HUES48 (cell line): ENCODE results near the gene RASGEF1B.
"Not testable (repeated sequence)": the region's sequence is repeated elsewhere in the genome, so short reads cannot be mapped to it uniquely, and the experiment has no call there.

ENCODE experiments used
- H3K27ac ChIP-seq: one replicate; pipeline ENCODE4 v1.7.0; 2013; ENCODE audit warnings: low read depth, low read length, inconsistent platforms
- H3K27me3 ChIP-seq: 2 replicates; pipeline ENCODE4 v1.6.1; 2013; ENCODE audit warnings: mild to moderate bottlenecking, low read length; ENCODE audit not compliant: control insufficient read depth, insufficient read depth
- H3K36me3 ChIP-seq: 2 replicates; pipeline ENCODE4 v1.6.1; 2013; ENCODE audit warnings: low read length; ENCODE audit not compliant: control insufficient read depth, insufficient read depth
- H3K4me1 ChIP-seq: 2 replicates; pipeline ENCODE4 v1.6.1; 2013; ENCODE audit warnings: mild to moderate bottlenecking, low read length; ENCODE audit not compliant: control insufficient read depth, insufficient read depth
- H3K4me3 ChIP-seq: 2 replicates; pipeline ENCODE4 v1.5.1; 2013; ENCODE audit warnings: mild to moderate bottlenecking, low read depth, low read length
- H3K9ac ChIP-seq: 2 replicates; pipeline ENCODE4 v1.6.1; 2013; ENCODE audit warnings: mild to moderate bottlenecking, low read depth, low read length, moderate library complexity
- H3K9me3 ChIP-seq: 2 replicates; pipeline ENCODE4 v1.6.1; 2013; ENCODE audit warnings: low read length; ENCODE audit not compliant: control insufficient read depth, insufficient read depth

The RASGEF1B gene

GRCh38 chr4:81473331-81474265, 1.9 kb upstream of the RASGEF1B start:
- Histone ChIP-seq H3K27ac (peak overlapping the region; percentile 26), H3K4me1 (peaks cover 17% of the 10 kb centered on the region), H3K27me3 (peaks cover 23% of the 10 kb centered on the region)
- H3K36me3 ChIP-seq, H3K9ac ChIP-seq, H3K4me3 ChIP-seq, H3K9me3 ChIP-seq: not testable (repeated sequence)

DNA sequence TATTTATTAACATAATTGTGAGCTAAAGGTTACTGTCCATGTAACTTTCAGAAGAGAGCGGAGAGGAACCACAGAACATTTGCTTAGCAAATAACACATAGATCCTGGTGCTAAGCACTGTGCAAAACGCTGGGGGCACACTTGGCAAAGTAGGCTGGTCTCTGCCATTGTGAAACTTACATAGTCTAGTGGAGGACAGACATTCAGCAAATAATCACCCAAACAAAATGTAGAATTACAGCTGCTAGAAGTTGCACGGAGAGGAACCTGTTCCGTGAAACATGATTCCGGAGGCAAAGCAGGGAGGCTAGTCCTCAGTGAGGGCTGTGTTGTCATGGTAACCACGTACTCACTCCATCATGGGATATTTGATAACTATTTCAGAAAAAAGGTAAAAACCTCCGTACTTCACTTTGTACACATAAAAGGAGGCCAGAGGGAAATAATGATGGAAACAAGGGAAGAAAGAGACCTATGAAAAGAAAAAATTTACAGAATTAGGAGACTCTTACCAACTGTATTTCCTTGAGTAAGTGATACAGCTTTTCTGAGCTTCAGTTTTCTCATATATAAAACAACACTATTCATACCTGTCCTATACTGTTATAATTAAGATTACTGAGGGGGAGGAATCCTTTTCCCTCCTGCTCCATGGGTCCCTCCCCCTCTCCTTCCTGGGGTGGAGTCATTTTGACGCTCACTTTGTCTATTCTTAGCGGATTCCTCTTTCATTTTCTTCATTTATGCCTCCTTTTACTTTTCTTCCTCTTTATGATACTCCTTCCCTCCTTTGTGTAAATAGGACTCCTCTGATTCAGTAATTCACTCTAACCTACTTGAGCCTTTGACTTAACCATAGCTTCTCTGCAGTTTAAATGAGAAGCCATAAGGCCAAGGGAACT, 825 bp upstream of the RASGEF1B start:
- H3K4me3 ChIP-seq, result peak overlapping the region; percentile 81
- peaks cover 17% of the 10 kb centered on the region for H3K4me1 ChIP-seq
- H3K9me3 ChIP-seq, result no peaks in the 10 kb centered on the region
- H3K9ac ChIP-seq, result no peak overlapping the region
- H3K27ac ChIP-seq, result peak overlapping the region; percentile 91
- peaks cover 23% of the 10 kb centered on the region for H3K27me3 ChIP-seq
- H3K36me3 ChIP-seq, result no peaks in the 10 kb centered on the region

DNA sequence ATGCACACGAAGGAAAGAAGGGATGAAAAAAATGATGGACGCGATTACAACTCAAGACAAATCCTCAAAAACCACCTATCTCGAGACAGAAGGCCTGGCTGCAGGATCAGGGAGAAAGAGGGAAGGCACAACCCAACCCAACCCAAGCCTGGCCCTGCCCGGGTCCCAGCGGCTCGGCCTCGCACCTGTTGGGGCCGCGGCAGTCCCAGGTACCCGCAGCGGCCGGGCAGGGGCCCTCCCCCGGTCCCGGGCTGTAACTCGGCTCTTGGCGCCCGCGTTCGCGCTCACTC, 464 bp downstream of the RASGEF1B start:
- Histone ChIP-seq H3K27me3 (peaks cover 23% of the 10 kb centered on the region), H3K9me3 (no peaks in the 10 kb centered on the region), H3K36me3 (no peaks in the 10 kb centered on the region), H3K4me1 (peaks cover 23% of the 10 kb centered on the region), H3K27ac (peak overlapping the region; percentile 91), H3K9ac (peak overlapping the region; percentile 50; the same call in 1 of the 2 replicates), H3K4me3 (peak overlapping the region; percentile 81)

GRCh38 chr4:81470456-81471297, 1.0 kb downstream of the RASGEF1B start:
- Histone ChIP-seq H3K9ac (0 out of 2 replicates have a peak overlapping the region, but pooled peaks have one; percentile 50), H3K9me3 (no peaks in the 10 kb centered on the region), H3K27me3 (peaks cover 23% of the 10 kb centered on the region), H3K4me3 (peak overlapping the region; percentile 81), H3K27ac (peak overlapping the region; percentile 91), H3K36me3 (no peaks in the 10 kb centered on the region), H3K4me1 (peaks cover 26% of the 10 kb centered on the region)

DNA sequence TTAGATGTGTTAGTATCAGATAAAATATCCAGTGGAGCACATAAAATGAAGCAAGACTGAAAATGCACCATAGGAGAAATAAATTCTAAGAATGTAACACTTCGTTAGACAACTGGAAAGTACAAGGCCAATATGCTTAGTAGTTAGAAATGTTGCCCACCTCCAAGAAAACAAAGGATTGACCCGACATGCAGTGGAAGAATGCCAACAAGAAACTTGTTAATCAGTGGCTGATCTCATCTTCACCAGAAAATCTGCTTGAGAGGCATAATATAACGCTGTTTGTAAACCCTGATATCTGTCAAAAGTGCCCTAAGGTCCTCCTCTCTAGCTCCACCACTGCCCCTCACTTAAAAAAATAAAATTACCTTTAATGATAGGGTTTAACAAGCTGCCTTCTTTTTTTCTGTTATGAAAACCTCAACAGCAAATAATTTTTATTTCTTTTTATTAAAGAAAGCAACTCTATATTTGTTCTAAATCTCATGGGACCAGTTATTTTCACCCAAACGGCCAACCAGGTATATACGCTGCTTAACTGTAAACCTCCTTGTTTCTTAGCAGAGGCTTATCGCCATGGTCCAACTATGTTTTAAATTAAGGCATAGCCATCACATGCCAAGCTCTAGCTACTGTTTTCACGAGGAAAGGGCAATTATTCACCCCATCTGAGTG, 1.8 kb downstream of the RASGEF1B start:
- no peak overlapping the region for H3K9ac ChIP-seq
- H3K9me3 ChIP-seq, result no peaks in the 10 kb centered on the region
- H3K27me3 ChIP-seq, result peaks cover 23% of the 10 kb centered on the region
- no peaks in the 10 kb centered on the region for H3K36me3 ChIP-seq
- H3K4me3 ChIP-seq, result peak overlapping the region; percentile 81
- H3K27ac ChIP-seq, result peak overlapping the region; percentile 11
- peaks cover 33% of the 10 kb centered on the region for H3K4me1 ChIP-seq

- H3K36me3 ChIP-seq, result no peaks in the 10 kb centered on the region
- H3K27ac ChIP-seq, result no peak overlapping the region
- H3K4me1 ChIP-seq, result peaks cover 40% of the 10 kb centered on the region
- no peak overlapping the region for H3K4me3 ChIP-seq
- H3K27me3 ChIP-seq, result peaks cover 23% of the 10 kb centered on the region
- H3K9me3 ChIP-seq, result no peaks in the 10 kb centered on the region
- no peak overlapping the region for H3K9ac ChIP-seq
These were observed 3.0 kb downstream of the RASGEF1B start for GRCh38 chr4:81468678-81469077.

DNA sequence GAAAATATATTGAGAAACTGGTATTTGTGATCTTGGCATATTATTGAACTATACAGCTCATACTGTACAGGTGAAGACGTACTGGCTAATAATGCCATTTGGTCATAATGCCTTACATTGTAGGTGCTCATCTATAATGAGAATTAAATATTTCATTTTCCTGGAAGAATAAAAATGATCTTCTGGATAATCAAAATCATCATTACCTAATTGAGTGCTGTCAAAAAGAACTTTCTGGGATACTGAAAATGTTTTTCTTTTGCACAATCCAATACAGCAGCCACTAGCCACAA, 4.1 kb downstream of the RASGEF1B start:
- peaks cover 23% of the 10 kb centered on the region for H3K27me3 ChIP-seq
- no peaks in the 10 kb centered on the region for H3K9me3 ChIP-seq
- H3K27ac ChIP-seq, result no peak overlapping the region
- no peak overlapping the region for H3K4me3 ChIP-seq
- no peak overlapping the region for H3K9ac ChIP-seq
- no peaks in the 10 kb centered on the region for H3K36me3 ChIP-seq
- H3K4me1 ChIP-seq, result peaks cover 32% of the 10 kb centered on the region

DNA sequence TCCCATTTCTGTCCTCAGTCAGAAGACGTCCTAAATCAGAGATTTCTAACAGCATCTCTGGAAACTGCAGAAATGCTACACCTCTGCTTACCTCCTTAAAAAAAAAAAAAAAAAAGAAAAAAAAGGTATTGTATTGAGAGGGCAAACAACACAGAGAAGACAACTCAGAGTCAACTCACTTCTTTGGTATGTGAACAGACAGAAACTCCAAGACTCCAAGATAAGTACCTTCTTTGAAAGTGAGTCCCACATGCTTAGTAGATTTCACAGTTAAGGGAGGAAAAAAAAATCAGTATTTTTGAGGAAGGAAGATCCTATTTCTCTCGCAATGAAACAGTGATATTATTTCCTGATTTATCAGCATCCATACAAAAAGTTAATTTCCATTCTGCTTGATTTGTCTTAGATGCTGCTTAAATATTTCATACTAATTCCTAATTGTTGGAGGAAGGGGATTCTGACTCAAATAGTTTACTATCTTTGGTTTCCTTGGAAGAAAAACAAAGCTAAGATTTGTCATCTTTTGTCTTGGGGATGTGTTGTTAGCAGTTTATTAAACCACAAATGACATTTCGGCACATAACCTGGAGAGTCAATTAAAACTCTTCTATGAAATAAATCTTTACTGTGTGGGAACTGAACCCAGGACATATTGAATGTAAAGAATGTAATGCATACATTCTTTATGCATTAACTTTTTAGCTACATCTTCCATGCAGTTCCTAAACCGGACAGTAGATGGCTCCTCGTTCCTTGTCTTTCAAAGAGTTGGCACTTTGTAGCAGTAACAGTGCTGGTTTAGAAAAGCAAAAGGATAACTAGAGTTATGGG, 4.7 kb downstream of the RASGEF1B start:
- Histone ChIP-seq H3K4me3 (no peak overlapping the region), H3K27ac (peak overlapping the region; percentile 79), H3K4me1 (peaks cover 29% of the 10 kb centered on the region), H3K9me3 (no peaks in the 10 kb centered on the region), H3K9ac (no peak overlapping the region), H3K27me3 (peaks cover 23% of the 10 kb centered on the region), H3K36me3 (no peaks in the 10 kb centered on the region)

- Histone ChIP-seq H3K4me1 (peaks cover 29% of the 10 kb centered on the region), H3K9me3 (no peaks in the 10 kb centered on the region), H3K36me3 (no peaks in the 10 kb centered on the region), H3K27ac (no peak overlapping the region), H3K4me3 (no peak overlapping the region), H3K9ac (no peak overlapping the region), H3K27me3 (peaks cover 17% of the 10 kb centered on the region)
These were observed 6.0 kb downstream of the RASGEF1B start for GRCh38 chr4:81465406-81466340.
